ENCODE data around the gene DDI2.

- TF ChIP-seq POLR2AphosphoS5 (IDR thresholded peaks at IDR 0.05; ENCODE audit: borderline replicate concordance, low read depth, low read length) (no peak), EZH2 (IDR thresholded peaks at IDR 0.05) (no peak)
These were observed 3.8 kb downstream of the DDI2 start for GRCh38 chr1:15620902-15621682.

Data from SK-N-MC (cell line).